K562 (cell line): ENCODE measurements around the gene ERO1B. TPM values are rescaled to one million over a fixed set of nuclear protein-coding genes. Genes with fewer than 3 reads are reported as not detected.
A peak's percentile ranks its signal among the peaks of the same experiment; 100 is the strongest.

Experiments
- ATAC-seq: fragments of 200-7000 bp; cut with Tn5 transposase; 3 replicates; pipeline ENCODE4 v1.9.1; 2020; ENCODE audit warnings: moderate library complexity
- BruUV-seq: library from RNA; stranded (reverse); fragments of 400-500 nt; replicated peaks from 2 replicates; lab custom pipeline; 2021; lab: Mats Ljungman, UMichigan
- CTCF ChIA-PET: fragments of 300-600 bp; formaldehyde crosslinking; extraction: SDS; loops from one replicate; lab custom pipeline; 2021; ENCODE audit warnings: low intra/inter-chr PET ratio; lab: Yijun Ruan, JAX
- POLR2A ChIA-PET: fragments of 300-600, 350-650 bp; sonication (Branson Sonifier 250); formaldehyde crosslinking; extraction: SDS; loops from one replicate; lab custom pipeline; 2021; ENCODE audit warnings: antibody characterized with exemption, inconsistent platforms; lab: Yijun Ruan, JAX
- DNase-seq, 4 experiments: peaks; one replicate each; pipeline versions ENCODE4 v3.0.0 to v3.0.0-alpha.2; 2011 to 2018; ENCODE audit warnings: low spot score in 3 of 4, mixed read lengths in 3 of 4; ENCODE audit errors: extremely low read depth in 1 of 4
- FAIRE-seq: peaks from 2 replicates; lab custom pipeline; 2011; peaks lifted over from hg19 to GRCh38; lab: Jason Lieb, UNC
- H2AFZ ChIP-seq: 2 replicates; pipeline ENCODE4 v1.6.0; 2011; ENCODE audit warnings: low read depth, low read length, control low read depth, inconsistent platforms
- H3K27ac ChIP-seq: fragments of 200-600 bp; 3 replicates; pipeline ENCODE4 v1.8.0; 2011; ENCODE audit warnings: low read depth, mild to moderate bottlenecking, control low read depth, inconsistent platforms, low read length, moderate library complexity, mixed read lengths; ENCODE audit errors: extremely low read depth
- H3K27me3 ChIP-seq, 2 experiments: fragments of 300-600 bp in 1 of 2; 2 replicates in 1 of 2; 3 replicates in 1 of 2; pipeline versions ENCODE4 v1.6.0 to v1.8.0; 2011; ENCODE audit warnings: inconsistent platforms in 2 of 2, low read length in 2 of 2, mild to moderate bottlenecking in 1 of 2, mixed read lengths in 1 of 2, moderate library complexity in 1 of 2; ENCODE audit not compliant: control insufficient read depth in 2 of 2, insufficient read depth in 2 of 2
- H3K36me3 ChIP-seq: fragments of 300-600 bp; 3 replicates; pipeline ENCODE4 v1.8.0; 2011; ENCODE audit warnings: mild to moderate bottlenecking, low read length, inconsistent platforms; ENCODE audit not compliant: control insufficient read depth, insufficient read depth
- H3K4me1 ChIP-seq, 2 experiments: fragments of 200-600 bp in 1 of 2; replicated peaks in 1 of 2; 2 replicates in 1 of 2; 3 replicates in 1 of 2; pipeline versions ENCODE4 v1.5.1 to v1.8.0; 2011; ENCODE audit warnings: inconsistent platforms in 2 of 2, low read length in 2 of 2, mild to moderate bottlenecking in 1 of 2, mixed read lengths in 1 of 2, moderate library complexity in 1 of 2; ENCODE audit not compliant: control insufficient read depth in 2 of 2, insufficient read depth in 2 of 2
- H3K4me2 ChIP-seq: 2 replicates; pipeline ENCODE4 v1.6.1; 2011; ENCODE audit warnings: low read length, control low read depth, inconsistent platforms, mixed read lengths; ENCODE audit not compliant: insufficient read depth
- H3K4me3 ChIP-seq: fragments of 200-600 bp; sonication (generic), shearing (Covaris generic); 2 replicates; pipeline ENCODE4 v1.5.1; 2016; ENCODE audit warnings: control low read depth, inconsistent platforms
- H3K79me2 ChIP-seq: fragments of 200-600 bp; 3 replicates; pipeline ENCODE4 v1.8.0; 2011; ENCODE audit warnings: low read length, inconsistent platforms; ENCODE audit not compliant: control insufficient read depth, insufficient read depth
- H3K9ac ChIP-seq, 2 experiments: 2 replicates each; pipeline versions ENCODE4 v1.6.0 to v1.6.1; 2011; ENCODE audit warnings: low read depth in 2 of 2, low read length in 2 of 2, control low read depth in 1 of 2, inconsistent platforms in 1 of 2, mild to moderate bottlenecking in 1 of 2, mixed read lengths in 1 of 2; ENCODE audit not compliant: insufficient read depth in 1 of 2
- H3K9me1 ChIP-seq: one replicate; pipeline ENCODE4 v1.6.0; 2011; ENCODE audit warnings: inconsistent platforms, mild to moderate bottlenecking, low read length, moderate library complexity; ENCODE audit not compliant: control insufficient read depth, insufficient read depth
- H3K9me3 ChIP-seq: replicated peaks from 2 replicates; pipeline ENCODE4 v1.5.1; 2011; ENCODE audit warnings: low read depth, low read length, inconsistent platforms; ENCODE audit not compliant: control insufficient read depth, insufficient read depth
- H4K20me1 ChIP-seq: replicated peaks from 2 replicates; pipeline ENCODE4 v1.6.1; 2011; ENCODE audit warnings: low read length, inconsistent platforms, mixed read lengths; ENCODE audit not compliant: control insufficient read depth, insufficient read depth
- PCBP2 ChIP-seq: fragments of 200-400 bp; formaldehyde crosslinking; IDR thresholded peaks from 2 replicates; pipeline ENCODE4 v1.6.1; 2018; ENCODE audit warnings: low read length, low read depth, mild to moderate bottlenecking, moderate library complexity; ENCODE audit not compliant: poor library complexity, severe bottlenecking
- PRMT5 ChIP-seq: sonication (generic); formaldehyde crosslinking; IDR thresholded peaks from 2 replicates; pipeline ENCODE4 v1.5.0; 2020; ENCODE audit warnings: missing genetic modification reagents
- ZNF274 ChIP-seq: IDR thresholded peaks from 2 replicates; pipeline ENCODE4 v1.6.1; 2011; ENCODE audit warnings: low read depth, mild to moderate bottlenecking, low read length, moderate library complexity, borderline replicate concordance
- ZNF316 ChIP-seq: fragments of 450-650 bp; IDR thresholded peaks from 2 replicates; pipeline ENCODE4 v1.6.1; 2016
- WGBS: fragments of 100-300 bp; shearing (Covaris generic); methylation state at CpG from one replicate; pipeline ENCODE4 v1.1.6; 2016; ENCODE audit warnings: low coverage, mixed read lengths; ENCODE audit not compliant: insufficient coverage; ENCODE audit errors: missing lambda C conversion rate; 5-methylcytosine and 5-hydroxymethylcytosine counted together
- in situ Hi-C: fragments of 300-500 bp; cut with MboI; formaldehyde crosslinking; loops from 4 replicates; pipeline ENCODE4 v1.15.0; 2018; ENCODE audit warnings: inconsistent platforms, mixed read lengths
- intact Hi-C: fragments of 100-400 bp; cut with micrococcal nuclease; formaldehyde crosslinking; loops from 2 replicates; pipeline ENCODE4 v1.14.2; 2022
- polyA plus RNA-seq, 8 experiments: library from polyadenylated mRNA; depleted of rRNA in 4 of 8; stranded (reverse) in 5 of 8; unstranded in 3 of 8; fragments of >200 nt; fragmentation: Nextera tagmentation in 2 of 8; fragmentation: Illumina TruSeq in 1 of 8; extraction: Ambion mirVana in 2 of 8; extraction: Trizol in 1 of 8; gene quantifications; 2 replicates each; pipeline versions ENCODE4 v1.2.1 to v1.2.3, GENCODE V29; 2011 to 2014; ENCODE audit warnings: inconsistent platforms in 1 of 8, missing spikeins in 1 of 8
- total RNA-seq, 7 experiments: library from RNA; depleted of rRNA in 6 of 7; stranded (reverse); fragments of >200 nt in 6 of 7; fragmentation: Illumina TruSeq in 2 of 7; extraction: Trizol in 2 of 7; gene quantifications; 2 replicates each; pipeline versions ENCODE4 v1.2.1 to v1.2.3, GENCODE V29; 2011 to 2021; ENCODE audit warnings: low replicate concordance in 1 of 7
- TF ChIP-seq, protein P1 (sequence below), 3 experiments: fragments of 200-800 bp in 1 of 3; fragments of 250-450 bp in 1 of 3; fragments of 450-650 bp in 1 of 3; sonication (Bioruptor Pico) in 1 of 3; sonication (Bioruptor generic) in 1 of 3; formaldehyde crosslinking in 1 of 3; IDR thresholded peaks; 2 replicates each; pipeline versions ENCODE4 v1.6.1 to v1.8.0; 2016 to 2022; ENCODE audit warnings: mild to moderate bottlenecking in 2 of 3, missing genetic modification characterization in 2 of 3, missing compliant biosample characterization in 1 of 3, moderate library complexity in 1 of 3

ERO1B gene
- total and polyA plus RNA-seq, 9 of the 15 experiments (the other 6 are each of a cell fraction or from before 2014, with no cell fraction given) = 0.59 to 6.4 (median 4.2) TPM

DNA sequence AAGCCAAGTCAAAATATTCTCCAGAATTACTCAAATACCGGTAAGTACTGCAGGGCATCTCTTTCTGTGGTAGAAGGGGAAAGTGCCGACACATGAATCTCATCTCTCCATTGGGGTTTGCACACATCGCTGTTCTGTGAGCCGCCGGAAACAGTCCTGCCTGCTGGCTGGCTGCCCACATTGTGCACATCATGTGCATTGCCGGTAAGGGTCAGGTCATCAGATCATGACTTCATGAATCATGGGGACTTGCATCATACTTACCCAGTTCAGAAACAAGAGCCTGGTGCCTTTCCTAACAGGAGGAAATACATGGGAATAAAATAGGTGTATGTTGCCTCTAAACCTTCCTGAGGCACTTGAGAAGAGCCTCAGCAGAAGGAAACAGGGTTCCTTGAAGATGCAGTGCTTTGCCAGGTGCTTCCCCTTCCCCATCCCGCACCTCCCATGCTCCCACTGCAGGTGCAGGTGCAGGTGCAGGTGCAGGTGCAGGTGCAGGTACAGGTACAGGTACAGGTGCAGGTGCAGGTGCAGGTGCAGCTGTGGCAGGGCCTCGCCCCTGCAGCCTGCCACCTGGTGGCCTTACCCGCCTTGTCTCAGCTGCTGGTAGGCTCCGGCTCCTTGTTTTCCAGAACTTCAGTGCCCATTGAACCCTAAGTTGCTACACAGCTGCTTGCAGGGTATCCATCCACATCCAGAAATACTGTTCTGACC lies 112.9 kb downstream of the ERO1B start (continued):
- TF ChIP-seq, protein P1, sequence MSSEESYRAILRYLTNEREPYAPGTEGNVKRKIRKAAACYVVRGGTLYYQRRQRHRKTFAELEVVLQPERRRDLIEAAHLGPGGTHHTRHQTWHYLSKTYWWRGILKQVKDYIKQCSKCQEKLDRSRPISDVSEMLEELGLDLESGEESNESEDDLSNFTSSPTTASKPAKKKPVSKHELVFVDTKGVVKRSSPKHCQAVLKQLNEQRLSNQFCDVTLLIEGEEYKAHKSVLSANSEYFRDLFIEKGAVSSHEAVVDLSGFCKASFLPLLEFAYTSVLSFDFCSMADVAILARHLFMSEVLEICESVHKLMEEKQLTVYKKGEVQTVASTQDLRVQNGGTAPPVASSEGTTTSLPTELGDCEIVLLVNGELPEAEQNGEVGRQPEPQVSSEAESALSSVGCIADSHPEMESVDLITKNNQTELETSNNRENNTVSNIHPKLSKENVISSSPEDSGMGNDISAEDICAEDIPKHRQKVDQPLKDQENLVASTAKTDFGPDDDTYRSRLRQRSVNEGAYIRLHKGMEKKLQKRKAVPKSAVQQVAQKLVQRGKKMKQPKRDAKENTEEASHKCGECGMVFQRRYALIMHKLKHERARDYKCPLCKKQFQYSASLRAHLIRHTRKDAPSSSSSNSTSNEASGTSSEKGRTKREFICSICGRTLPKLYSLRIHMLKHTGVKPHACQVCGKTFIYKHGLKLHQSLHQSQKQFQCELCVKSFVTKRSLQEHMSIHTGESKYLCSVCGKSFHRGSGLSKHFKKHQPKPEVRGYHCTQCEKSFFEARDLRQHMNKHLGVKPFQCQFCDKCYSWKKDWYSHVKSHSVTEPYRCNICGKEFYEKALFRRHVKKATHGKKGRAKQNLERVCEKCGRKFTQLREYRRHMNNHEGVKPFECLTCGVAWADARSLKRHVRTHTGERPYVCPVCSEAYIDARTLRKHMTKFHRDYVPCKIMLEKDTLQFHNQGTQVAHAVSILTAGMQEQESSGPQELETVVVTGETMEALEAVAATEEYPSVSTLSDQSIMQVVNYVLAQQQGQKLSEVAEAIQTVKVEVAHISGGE (CRISPR knock-in tag; IDR thresholded peaks at IDR 0.05) = 0 out of 6 replicates have a peak, but pooled peaks of 1 of the 3 experiments have one; percentile 30
- TF ChIP-seq PCBP2 (no peak), ZNF274 (no peak)

DNA sequence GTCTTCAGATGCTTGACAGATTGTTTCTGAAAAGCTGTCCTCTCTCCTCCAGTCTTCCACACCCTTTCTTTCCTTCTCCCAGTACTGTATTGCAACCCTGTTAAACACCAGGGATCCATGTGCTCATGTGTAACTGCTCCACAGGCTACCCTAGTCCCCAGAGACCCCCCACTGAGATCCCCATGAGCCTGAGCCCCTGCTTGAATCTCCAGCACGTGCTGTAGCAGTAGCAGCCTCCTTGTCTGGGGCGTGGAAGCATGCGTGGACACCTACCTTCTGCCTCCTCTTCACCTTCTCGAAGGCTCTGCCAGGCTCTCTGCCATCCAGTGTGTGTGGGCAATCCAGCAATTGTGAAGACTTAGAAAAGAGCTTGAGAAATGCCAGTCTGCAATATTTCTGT lies 114.2 kb downstream of the ERO1B start:
- FAIRE-seq (no peak), ATAC-seq (no peak; the same call in 2 of the 3 replicates), DNase-seq (no peak)
- 7% methylated on average over 4 of the region's 4 CpGs for WGBS
- no peak overlapping the region for H3K4me3 ChIP-seq
- ChIA-PET CTCF (no interaction called here), POLR2A (no interaction called here)
- H3K9me1 ChIP-seq = no peaks in the 10 kb centered on the region
- no peak overlapping the region for H3K9ac ChIP-seq
- H3K4me1 ChIP-seq = no peaks in the 10 kb centered on the region
- no peak overlapping the region for H3K4me2 ChIP-seq
- no peaks in the 10 kb centered on the region for H4K20me1 ChIP-seq
- H3K27me3 ChIP-seq = peaks cover 8 to 28% of the 10 kb centered on the region in 2 experiments; a peak in 4 of 5 replicates
- H3K9me3 ChIP-seq = no peaks in the 10 kb centered on the region
- intact Hi-C loops = no loop called here
- H2AFZ ChIP-seq = no peak overlapping the region
- no TSS peak for BruUV-seq
- TF ChIP-seq PRMT5 (CRISPR knock-in tag) = no peak
- peak; percentile 3; the same call in 1 of the 2 replicates for TF ChIP-seq ZNF316
- no peak overlapping the region for H3K27ac ChIP-seq
- no peaks in the 10 kb centered on the region for H3K36me3 ChIP-seq
- in situ Hi-C loops = no loop called here
- no peaks in the 10 kb centered on the region for H3K79me2 ChIP-seq
